ENCODE results near the gene FDPS. TPM values are rescaled to one million over a fixed set of nuclear protein-coding genes. Genes with fewer than 3 reads are reported as not detected.

FDPS gene
- polyA plus RNA-seq (2012; ENCODE audit: insufficient read length, low read depth) = 91.4 TPM

- TF ChIP-seq, protein P1, sequence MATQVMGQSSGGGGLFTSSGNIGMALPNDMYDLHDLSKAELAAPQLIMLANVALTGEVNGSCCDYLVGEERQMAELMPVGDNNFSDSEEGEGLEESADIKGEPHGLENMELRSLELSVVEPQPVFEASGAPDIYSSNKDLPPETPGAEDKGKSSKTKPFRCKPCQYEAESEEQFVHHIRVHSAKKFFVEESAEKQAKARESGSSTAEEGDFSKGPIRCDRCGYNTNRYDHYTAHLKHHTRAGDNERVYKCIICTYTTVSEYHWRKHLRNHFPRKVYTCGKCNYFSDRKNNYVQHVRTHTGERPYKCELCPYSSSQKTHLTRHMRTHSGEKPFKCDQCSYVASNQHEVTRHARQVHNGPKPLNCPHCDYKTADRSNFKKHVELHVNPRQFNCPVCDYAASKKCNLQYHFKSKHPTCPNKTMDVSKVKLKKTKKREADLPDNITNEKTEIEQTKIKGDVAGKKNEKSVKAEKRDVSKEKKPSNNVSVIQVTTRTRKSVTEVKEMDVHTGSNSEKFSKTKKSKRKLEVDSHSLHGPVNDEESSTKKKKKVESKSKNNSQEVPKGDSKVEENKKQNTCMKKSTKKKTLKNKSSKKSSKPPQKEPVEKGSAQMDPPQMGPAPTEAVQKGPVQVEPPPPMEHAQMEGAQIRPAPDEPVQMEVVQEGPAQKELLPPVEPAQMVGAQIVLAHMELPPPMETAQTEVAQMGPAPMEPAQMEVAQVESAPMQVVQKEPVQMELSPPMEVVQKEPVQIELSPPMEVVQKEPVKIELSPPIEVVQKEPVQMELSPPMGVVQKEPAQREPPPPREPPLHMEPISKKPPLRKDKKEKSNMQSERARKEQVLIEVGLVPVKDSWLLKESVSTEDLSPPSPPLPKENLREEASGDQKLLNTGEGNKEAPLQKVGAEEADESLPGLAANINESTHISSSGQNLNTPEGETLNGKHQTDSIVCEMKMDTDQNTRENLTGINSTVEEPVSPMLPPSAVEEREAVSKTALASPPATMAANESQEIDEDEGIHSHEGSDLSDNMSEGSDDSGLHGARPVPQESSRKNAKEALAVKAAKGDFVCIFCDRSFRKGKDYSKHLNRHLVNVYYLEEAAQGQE (IDR thresholded peaks at IDR 0.05; ENCODE audit: insufficient read depth in 1 of 2, low read depth in 2 of 2, low read length in 2 of 2) = 0 out of 4 replicates have a peak, but pooled peaks of 1 of the 2 experiments have one; percentile 44
- TF ChIP-seq TAF1 (IDR thresholded peaks at IDR 0.05; ENCODE audit: borderline replicate concordance, insufficient read depth, low read length) (no peak), POLR2AphosphoS5 (IDR thresholded peaks at IDR 0.05; ENCODE audit: low read depth, low read length) (peak; percentile 95), SIN3A (IDR thresholded peaks at IDR 0.05; ENCODE audit: borderline replicate concordance, insufficient read depth, low read length) (peak; percentile 61; the same call in 1 of the 2 replicates), FOXP2 (optimal IDR thresholded peaks at IDR 0.05; ENCODE audit: borderline replicate concordance, extremely low read depth, extremely low read length, insufficient read depth) (peak; percentile 85)
Observed at GRCh38 chr1:155308493-155309422, at the start of gene FDPS. Gene FDPS (plus strand): TSS chr1:155308866. CDS start chr1:155309790, 924 bp downstream.

DNA sequence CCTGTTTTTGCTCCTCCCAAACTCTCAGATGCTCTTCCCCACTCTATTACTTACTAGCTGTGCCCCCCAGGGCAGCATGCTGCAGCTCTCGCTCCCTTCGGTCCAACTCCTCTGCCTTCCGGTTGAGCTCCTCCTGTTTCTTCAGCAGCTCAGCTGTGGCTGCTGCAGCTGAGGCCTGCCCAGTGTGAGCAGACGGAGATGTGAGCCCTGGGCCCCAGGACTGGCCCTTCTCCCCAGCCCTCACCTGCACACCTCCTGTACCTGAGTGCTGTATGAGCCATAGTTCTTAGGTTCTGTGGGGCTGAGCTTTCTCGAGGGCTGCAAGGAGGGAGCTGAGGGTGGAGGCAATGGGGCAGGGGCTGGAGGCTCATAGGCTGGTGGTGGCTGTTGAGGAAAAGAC, 48.4 kb upstream of the FDPS start:
- TF ChIP-seq FOXP2 (optimal IDR thresholded peaks at IDR 0.05; ENCODE audit: borderline replicate concordance, extremely low read depth, extremely low read length, insufficient read depth) = no peak
- no peak for TF ChIP-seq TAF1 (IDR thresholded peaks at IDR 0.05; ENCODE audit: borderline replicate concordance, insufficient read depth, low read length)

- TF ChIP-seq SIN3A (IDR thresholded peaks at IDR 0.05; ENCODE audit: borderline replicate concordance, insufficient read depth, low read length) (no peak), TAF1 (IDR thresholded peaks at IDR 0.05; ENCODE audit: borderline replicate concordance, insufficient read depth, low read length) (no peak)
Observed at GRCh38 chr1:155261493-155261851, 47.2 kb upstream of the FDPS start.

DNA sequence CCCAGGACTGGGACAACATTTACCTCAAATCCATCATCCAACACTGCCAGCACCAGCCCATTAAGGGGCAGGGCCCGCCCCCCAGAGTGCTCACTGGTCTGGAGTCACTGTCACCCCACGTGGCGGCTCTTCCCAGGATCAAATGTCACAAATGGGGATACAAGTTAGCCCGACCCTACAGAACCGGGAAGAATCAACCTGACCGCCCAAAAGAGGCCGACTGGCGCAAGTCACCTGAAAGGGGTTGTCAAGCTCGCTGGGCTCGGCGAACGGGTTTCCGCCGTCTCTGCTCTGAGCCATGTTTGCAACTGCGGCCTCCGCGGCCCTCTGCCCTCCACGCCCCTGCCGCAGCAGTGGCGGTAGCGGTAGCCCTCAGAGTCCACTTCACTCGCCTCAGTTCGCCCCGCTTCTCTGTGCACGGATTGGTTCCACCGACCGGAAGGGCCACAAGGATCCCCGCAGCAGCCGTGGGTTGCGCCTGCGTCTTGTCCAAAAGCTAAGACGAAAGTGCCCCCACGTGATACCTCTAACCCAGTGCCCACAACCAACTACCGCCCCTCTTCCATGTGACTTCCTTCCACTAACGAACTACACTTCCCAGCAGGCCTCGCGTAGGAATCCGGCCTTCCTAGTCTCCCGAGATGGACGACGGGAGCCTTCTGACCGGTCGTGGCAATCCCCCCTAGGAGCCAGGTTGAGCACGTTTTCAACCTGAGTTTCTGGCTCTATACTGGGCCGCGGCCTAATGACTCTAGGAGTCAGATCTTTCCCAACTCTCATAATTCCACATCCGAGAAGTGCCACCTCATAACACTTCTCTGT, 46.6 kb upstream of the FDPS start, which contains the start of gene SCAMP3:
SCAMP3 (minus strand) TSS at position 509 of the 822 bp plus-strand sequence; CDS start at position 300, 209 bp downstream.
- peak; percentile 94 for TF ChIP-seq POLR2AphosphoS5 (IDR thresholded peaks at IDR 0.05; ENCODE audit: low read depth, low read length)
- TF ChIP-seq, protein P1 (IDR thresholded peaks at IDR 0.05; ENCODE audit: insufficient read depth in 1 of 2, low read depth in 2 of 2, low read length in 2 of 2) = 0 out of 4 replicates have a peak, but pooled peaks of 1 of the 2 experiments have one; percentile 30
- peak; percentile 71; the same call in 1 of the 2 replicates for TF ChIP-seq TAF1 (IDR thresholded peaks at IDR 0.05; ENCODE audit: borderline replicate concordance, insufficient read depth, low read length)
- TF ChIP-seq SIN3A (IDR thresholded peaks at IDR 0.05; ENCODE audit: borderline replicate concordance, insufficient read depth, low read length) = peak; percentile 90
- no peak for TF ChIP-seq FOXP2 (optimal IDR thresholded peaks at IDR 0.05; ENCODE audit: borderline replicate concordance, extremely low read depth, extremely low read length, insufficient read depth)

DNA sequence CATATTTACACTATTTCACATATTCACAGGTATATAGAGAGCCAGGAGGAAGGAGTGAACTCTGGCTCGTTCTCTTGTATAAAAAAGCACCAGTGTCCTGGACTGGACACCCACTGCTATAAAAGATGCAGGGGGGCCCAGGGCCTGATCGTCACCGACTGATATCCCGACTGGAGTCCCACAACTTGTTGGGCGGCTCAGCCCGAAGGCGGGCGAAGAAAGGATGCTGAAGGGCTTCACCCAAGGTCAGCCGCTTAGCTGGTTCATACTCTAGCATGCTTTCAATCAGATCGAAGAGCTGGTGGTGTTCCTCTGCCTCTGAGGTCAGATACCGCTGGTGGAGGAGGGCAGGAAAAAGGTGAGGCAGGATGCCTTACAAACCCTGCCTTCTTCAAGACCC, 45.6 kb upstream of the FDPS start:
- TF ChIP-seq, protein P1 (IDR thresholded peaks at IDR 0.05; ENCODE audit: insufficient read depth in 1 of 2, low read depth in 2 of 2, low read length in 2 of 2) = no peak
- TF ChIP-seq SIN3A (IDR thresholded peaks at IDR 0.05; ENCODE audit: borderline replicate concordance, insufficient read depth, low read length) (no peak), POLR2AphosphoS5 (IDR thresholded peaks at IDR 0.05; ENCODE audit: low read depth, low read length) (no peak; the same call in 1 of the 2 replicates)
